A549 (cell line): ENCODE data around the gene SIDT2.

Experiments
- CBX8 ChIP-seq: fragments of 200-600 bp; sonication (generic); IDR thresholded peaks from 2 replicates; pipeline ENCODE4 v1.6.1; 2016
- EP300 ChIP-seq, 2 experiments: fragments of >200 bp; sonication (Bioruptor Twin); formaldehyde crosslinking; IDR thresholded peaks; 2 replicates in 1 of 2; 3 replicates in 1 of 2; pipeline ENCODE4 v1.6.1; 2016 to 2017
- FOSL2 ChIP-seq, 2 experiments: fragments of 450-650 bp in 1 of 2; fragments of >200 bp in 1 of 2; sonication (Bioruptor Twin) in 1 of 2; formaldehyde crosslinking; IDR thresholded peaks; 2 replicates each; pipeline versions ENCODE4 v1.5.0 to v1.6.1; 2016 to 2020; ENCODE audit warnings: mild to moderate bottlenecking in 1 of 2, moderate library complexity in 1 of 2
- HOXA7 ChIP-seq: fragments of 250-450 bp; sonication (Bioruptor Pico); IDR thresholded peaks from 2 replicates; pipeline ENCODE4 v1.5.0; 2020; ENCODE audit warnings: mild to moderate bottlenecking, moderate library complexity
- NFE2L2 ChIP-seq: fragments of 150-350 bp; conservative IDR thresholded peaks from 2 replicates; pipeline ENCODE4 v1.6.1; 2014; ENCODE audit warnings: low read length
- RAD21 ChIP-seq, 2 experiments: fragments of >200 bp in 1 of 2; sonication (Bioruptor Twin) in 1 of 2; formaldehyde crosslinking in 1 of 2; IDR thresholded peaks in 1 of 2; conservative IDR thresholded peaks in 1 of 2; 2 replicates in 1 of 2; 3 replicates in 1 of 2; pipeline ENCODE4 v1.6.1; 2012 to 2018; ENCODE audit warnings: inconsistent platforms in 1 of 2
- TF ChIP-seq, protein P1 (sequence below): fragments of >200 bp; sonication (Bioruptor Twin); formaldehyde crosslinking; IDR thresholded peaks from 3 replicates; pipeline ENCODE4 v1.5.1; 2016
- TF ChIP-seq, protein P2 (sequence below): fragments of 200-600 bp; sonication (generic); IDR thresholded peaks from 2 replicates; pipeline ENCODE4 v1.6.1; 2016; ENCODE audit warnings: antibody characterized with exemption, mild to moderate bottlenecking, moderate library complexity

GRCh38 chr11:117232911-117233409 is 54.4 kb downstream of the SIDT2 start:
- TF ChIP-seq HOXA7 (CRISPR knock-in tag) (no peak), CBX8 (no peak), NFE2L2 (no peak), RAD21 (conservative IDR thresholded peaks at IDR 0.05 in 1 of 2, IDR thresholded peaks at IDR 0.05 in 1 of 2) (no peak), FOSL2 (IDR thresholded peaks at IDR 0.05) (no peak), FOSL2 (CRISPR knock-in tag; IDR thresholded peaks at IDR 0.05) (no peak), EP300 (IDR thresholded peaks at IDR 0.05) (no peak)
- TF ChIP-seq, protein P1, sequence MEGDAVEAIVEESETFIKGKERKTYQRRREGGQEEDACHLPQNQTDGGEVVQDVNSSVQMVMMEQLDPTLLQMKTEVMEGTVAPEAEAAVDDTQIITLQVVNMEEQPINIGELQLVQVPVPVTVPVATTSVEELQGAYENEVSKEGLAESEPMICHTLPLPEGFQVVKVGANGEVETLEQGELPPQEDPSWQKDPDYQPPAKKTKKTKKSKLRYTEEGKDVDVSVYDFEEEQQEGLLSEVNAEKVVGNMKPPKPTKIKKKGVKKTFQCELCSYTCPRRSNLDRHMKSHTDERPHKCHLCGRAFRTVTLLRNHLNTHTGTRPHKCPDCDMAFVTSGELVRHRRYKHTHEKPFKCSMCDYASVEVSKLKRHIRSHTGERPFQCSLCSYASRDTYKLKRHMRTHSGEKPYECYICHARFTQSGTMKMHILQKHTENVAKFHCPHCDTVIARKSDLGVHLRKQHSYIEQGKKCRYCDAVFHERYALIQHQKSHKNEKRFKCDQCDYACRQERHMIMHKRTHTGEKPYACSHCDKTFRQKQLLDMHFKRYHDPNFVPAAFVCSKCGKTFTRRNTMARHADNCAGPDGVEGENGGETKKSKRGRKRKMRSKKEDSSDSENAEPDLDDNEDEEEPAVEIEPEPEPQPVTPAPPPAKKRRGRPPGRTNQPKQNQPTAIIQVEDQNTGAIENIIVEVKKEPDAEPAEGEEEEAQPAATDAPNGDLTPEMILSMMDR = no peak
- TF ChIP-seq, protein P2, sequence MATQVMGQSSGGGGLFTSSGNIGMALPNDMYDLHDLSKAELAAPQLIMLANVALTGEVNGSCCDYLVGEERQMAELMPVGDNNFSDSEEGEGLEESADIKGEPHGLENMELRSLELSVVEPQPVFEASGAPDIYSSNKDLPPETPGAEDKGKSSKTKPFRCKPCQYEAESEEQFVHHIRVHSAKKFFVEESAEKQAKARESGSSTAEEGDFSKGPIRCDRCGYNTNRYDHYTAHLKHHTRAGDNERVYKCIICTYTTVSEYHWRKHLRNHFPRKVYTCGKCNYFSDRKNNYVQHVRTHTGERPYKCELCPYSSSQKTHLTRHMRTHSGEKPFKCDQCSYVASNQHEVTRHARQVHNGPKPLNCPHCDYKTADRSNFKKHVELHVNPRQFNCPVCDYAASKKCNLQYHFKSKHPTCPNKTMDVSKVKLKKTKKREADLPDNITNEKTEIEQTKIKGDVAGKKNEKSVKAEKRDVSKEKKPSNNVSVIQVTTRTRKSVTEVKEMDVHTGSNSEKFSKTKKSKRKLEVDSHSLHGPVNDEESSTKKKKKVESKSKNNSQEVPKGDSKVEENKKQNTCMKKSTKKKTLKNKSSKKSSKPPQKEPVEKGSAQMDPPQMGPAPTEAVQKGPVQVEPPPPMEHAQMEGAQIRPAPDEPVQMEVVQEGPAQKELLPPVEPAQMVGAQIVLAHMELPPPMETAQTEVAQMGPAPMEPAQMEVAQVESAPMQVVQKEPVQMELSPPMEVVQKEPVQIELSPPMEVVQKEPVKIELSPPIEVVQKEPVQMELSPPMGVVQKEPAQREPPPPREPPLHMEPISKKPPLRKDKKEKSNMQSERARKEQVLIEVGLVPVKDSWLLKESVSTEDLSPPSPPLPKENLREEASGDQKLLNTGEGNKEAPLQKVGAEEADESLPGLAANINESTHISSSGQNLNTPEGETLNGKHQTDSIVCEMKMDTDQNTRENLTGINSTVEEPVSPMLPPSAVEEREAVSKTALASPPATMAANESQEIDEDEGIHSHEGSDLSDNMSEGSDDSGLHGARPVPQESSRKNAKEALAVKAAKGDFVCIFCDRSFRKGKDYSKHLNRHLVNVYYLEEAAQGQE = no peak
